ENCODE results near the gene TBC1D19.

TBC1D19 gene

DNA sequence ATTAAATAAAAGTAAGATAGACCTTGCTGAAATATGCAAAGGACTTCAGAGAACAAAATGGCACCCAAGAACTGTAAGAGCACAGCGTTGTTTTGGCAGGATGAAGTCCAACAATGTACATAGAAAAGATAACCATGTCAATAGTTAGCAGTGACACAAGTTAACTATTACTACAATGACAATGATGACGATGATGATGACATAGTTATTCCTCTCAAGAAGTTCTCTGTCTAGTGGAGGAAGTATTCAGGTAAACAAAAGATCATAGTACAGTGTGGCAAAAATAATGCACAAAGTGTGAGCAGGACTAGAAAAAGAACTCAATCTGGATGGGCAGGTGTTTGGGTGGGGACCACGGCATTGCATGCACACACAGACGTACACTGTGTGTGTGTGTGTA is 201.4 kb downstream of the TBC1D19 start:
- no peak for DNase-seq

DNA sequence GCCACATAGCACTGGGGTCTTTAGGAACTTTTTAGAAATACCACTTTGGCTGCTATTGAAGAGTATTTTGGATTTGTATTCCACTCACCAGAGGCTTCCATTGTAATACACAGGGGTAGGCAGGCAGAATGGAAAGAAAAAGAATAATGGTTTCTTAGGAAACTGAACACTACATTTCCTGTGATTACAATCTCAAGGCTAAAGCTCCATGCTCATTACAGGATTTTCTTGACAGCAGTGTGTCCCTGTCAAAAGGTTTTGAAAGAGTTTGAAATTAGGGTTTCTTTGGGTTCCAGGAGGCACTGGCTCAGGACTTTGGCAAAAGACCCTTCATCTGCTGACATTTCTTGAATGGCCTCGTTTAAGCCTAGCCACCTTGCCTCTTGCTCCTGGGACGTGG is 201.9 kb downstream of the TBC1D19 start:
- DNase-seq: no peak

DNA sequence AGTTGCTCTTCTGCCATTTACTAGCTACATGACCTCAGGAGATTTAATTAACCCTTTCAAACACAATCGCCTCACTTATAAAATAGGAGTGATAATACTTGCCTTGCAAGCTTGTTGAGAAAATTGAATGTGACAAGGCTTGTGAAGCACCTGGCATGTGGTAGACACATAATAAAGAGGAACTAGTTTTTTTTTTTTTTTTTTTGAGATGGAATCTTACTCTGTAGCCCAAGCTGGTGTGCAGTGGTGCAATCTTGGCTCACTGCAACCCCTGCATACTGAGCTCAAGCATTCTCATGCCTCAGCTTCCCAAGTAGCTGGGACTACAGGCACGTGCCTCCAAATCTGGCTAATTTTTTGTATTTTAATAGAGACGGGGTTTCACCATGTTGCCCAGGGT is 203.0 kb downstream of the TBC1D19 start:
- no peak for DNase-seq

DNA sequence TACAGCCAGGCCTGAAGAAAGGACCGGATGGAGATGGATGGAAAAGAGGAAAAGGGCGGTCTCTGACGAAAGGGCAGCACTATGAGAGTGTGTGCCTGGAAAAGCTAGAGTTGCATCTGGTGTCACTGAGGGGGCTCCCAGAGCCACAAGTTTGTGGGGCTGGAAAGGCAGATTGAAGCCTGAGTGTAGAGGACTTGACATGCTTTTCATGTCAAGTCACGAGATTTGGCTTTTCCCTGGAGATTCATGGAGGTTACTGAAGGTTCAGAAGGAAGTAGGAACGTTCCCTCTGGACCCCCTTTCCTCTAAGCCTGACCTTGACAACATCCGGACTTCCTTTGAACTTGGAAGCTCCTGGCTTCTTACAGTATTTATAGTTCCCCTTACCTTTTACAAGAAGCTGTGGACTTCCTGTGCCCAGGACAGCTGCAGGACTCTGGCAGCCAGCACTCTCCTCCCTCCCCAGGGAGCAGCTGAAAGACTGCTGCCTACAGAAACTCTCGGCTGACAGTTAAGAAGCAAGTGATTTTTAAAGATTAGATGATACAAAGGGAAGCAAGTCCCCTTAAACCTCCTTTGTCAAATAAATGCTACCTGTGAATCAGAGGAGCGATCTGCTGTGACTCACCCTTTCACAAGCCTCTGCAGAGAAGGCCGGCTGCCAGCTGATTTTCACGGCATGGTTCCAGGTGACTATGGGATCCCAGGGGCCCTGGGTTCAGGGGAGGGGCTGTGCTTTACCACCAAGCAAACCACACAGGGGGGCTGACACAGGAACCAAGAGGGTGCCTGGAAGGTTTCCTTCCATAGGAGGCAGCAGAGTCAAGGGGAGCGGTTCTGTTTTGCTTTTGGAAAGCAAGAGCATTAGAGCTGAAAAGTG is 203.8 kb downstream of the TBC1D19 start:
- peak; percentile 55 for DNase-seq

DNA sequence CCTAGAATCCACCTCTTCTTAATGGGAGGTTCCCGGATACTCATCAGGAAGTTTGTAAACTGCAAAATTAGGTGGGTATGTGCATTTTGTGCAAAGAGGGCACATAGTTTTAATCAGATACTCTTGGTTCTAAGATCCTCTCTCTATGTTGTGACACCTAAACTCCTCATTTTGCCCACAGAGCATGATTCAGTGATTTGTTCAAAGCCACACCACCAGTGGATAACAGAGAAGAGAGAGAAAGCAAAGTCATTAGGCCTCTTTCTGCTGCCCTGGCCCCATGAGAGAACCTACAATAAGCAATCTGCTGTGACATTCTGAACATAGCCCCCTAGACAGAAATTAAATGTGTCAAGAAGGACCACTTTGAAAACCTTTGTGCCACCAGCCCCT is 204.5 kb downstream of the TBC1D19 start:
- DNase-seq: no peak

DNA sequence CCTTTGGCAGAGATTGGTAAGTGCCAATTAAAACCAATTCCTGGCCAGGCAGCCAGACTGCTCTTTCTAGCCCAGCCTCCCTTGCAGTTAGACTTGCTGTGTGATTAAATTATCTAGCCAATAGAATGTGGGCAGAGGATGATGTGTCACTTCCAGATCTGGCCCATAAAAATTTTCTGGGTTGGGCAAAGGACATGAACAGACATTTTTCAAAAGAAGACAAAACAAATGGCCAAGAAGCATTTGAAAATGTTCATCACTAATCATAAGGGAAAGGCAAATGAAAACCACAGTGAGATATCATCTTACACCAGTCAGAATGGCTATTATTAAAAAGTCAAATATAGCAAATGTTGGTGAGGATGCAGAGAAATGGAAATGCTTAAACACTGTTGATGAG is 205.3 kb downstream of the TBC1D19 start:
- DNase-seq: no peak

DNA sequence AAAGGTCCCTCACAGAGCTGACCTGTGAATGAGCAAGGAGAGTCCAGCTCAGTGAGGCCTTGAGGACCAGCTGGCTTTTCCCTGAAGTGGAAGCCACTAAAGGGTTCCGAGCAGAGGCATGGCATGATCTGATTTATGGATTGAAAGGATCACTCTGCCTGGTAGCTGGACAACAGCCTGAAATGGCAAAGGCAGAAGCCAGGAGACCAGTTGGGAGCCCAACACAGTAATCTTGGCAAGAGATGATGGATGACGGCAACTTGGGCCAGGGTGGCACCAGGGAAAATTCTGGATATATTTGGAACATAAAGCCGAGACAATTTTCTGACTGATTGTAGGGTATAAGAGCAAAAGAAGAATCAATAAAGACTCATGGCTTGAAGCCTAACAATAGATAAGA is 207.5 kb downstream of the TBC1D19 start:
- no peak for DNase-seq

DNA sequence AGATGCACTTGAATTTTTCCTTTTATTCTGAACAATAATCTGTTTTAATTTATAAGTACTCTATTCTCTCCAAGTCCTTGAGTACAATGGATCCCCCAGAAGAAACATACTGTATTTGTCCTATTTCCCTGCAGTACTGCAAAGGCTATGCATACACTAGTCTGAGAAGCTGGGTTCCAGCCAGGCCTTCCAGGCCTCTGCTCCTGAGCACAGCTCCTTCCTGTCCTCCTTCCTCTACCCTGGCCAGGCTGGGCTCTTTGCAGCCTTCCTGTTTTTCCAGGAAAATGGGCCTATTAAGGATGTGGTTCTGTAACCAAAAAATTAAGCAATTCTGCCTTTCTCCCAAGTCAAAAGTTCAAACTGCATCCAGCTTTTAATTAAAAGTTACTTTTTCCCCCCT is 208.8 kb downstream of the TBC1D19 start:
- no peak for DNase-seq

DNA sequence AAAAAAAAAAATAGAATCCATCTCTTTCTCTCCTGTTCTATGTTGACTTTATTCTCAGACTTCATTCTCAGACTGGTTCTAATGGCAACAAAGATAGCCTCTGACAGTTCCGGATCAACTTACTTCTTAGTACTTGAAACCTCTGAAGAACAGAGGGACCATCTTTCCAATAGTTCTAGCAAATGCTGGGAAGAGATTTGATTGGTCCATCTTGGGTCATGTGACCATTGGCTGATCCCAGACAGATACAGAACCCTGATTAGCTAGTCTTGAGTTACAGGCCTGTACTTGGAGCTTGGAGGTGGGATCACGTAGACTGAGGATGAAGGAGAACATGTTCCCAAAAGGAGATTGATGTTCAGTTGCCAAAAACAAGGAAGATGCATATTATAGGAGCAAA is 209.9 kb downstream of the TBC1D19 start:
- no peak for DNase-seq

DNA sequence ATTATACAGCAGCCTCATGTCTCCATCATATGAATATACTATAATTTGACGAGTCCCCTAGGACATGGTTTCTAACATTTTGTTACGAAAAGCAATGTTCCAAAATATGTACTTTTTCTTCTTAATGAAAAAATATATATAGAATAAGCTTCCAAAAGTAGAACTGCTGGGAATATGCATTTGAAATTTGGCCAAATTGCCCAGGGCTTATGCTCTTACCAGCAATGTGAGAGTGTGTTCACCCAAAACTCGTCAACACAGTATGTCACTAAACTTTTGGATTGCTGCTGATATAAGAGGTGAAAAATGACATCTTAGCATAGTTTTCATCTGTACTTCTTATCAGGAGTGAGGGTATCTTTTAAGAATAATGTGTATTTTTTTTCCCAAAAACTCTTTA is 212.2 kb downstream of the TBC1D19 start:
- no peak for DNase-seq

DNA sequence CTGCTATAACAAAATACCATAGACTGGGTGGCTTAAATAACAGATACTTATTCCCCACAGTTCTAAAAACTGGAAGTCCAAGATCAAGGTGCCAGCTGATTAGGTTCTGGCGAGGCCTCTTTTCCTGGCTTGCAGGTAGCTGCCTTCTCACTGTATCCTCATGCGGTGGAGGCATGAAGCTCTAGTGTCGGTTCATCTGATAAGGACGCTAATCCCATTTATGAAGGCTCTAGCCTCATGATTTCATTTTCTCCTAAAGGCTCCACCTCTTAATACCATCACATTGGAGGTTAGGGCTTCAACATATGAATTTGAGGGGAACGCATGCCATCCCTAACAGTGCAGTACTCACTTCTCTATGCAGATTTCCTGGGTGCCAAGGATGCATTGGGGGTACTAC is 218.9 kb downstream of the TBC1D19 start:
- no peak for DNase-seq

DNA sequence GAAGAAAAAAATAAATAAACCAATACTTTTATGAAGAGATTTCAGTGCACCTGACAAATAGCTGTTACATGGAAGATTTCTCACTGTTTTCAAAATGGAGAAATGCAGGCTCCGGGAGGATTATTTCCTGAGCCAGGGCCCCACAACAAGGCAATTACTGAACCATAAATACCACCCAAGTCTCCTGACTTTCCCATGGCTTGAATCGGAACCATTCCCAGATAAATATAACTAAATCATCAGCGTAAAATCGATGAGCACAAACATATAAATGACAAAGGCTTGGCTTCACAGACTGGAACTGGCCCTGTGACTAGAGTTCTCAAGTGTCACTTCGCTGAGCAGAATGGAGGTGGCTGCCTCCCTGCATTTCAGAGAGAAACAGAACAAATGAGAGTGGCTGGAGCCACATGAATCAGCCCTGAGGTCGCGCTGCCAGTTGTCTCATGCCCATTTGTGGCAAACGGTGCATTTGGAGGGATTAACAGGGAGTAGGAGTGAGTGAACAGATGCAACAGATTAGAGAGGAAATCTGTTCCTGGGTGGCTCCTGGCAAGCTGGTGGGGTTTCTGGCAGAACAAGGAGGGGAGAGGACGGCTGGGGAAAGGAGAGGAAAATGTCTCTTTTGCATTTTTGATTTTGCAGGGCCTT is 219.5 kb downstream of the TBC1D19 start:
- DNase-seq: no peak

DNA sequence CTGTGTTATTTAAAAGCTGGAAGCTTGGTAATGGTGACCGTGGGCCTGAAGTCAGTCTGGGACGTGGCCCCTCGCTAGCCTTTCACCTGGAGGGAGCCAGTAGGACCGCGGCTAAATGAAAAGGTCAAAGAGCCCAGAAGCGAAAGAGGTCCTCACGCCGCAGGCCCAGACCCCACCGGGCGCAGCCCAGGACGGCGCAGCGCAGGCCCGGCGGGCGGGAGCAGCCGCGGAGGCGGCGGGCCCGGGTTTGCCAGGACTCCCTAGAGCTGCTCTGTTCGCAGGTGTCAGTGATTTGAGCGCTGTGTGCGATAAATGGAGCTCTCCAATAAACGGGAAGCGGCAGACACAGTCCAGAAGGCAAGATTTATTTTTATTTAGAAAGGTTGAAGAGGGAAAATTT is 220.6 kb downstream of the TBC1D19 start:
- DNase-seq: no peak

DNA sequence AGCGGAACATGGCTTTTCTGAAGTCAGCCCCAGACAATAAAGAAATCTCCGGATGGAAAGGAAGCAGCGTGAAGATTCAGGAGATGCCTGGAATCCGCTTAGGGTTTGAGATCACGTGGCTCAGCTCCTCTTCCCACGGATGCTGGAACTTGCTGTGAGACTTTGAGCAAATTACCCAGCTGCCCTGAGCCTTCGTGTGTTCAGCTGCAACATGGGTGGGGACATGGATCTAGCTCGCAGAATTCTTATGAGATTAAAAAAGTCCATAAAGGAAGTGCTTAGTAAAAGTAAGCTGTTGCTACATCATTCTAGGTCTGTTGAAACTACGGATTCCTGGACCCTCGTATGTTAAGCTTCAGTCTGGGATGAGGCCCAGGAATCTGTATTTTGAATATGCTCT is 221.0 kb downstream of the TBC1D19 start:
- no peak for DNase-seq

Measured in EL (cell line).